ENCODE results near the gene GRIP1. TPM values are rescaled to one million over a fixed set of nuclear protein-coding genes. Genes with fewer than 3 reads are reported as not detected.

GRIP1 gene
- total RNA-seq, 1 donor from 2014 or later, result not detected

DNA sequence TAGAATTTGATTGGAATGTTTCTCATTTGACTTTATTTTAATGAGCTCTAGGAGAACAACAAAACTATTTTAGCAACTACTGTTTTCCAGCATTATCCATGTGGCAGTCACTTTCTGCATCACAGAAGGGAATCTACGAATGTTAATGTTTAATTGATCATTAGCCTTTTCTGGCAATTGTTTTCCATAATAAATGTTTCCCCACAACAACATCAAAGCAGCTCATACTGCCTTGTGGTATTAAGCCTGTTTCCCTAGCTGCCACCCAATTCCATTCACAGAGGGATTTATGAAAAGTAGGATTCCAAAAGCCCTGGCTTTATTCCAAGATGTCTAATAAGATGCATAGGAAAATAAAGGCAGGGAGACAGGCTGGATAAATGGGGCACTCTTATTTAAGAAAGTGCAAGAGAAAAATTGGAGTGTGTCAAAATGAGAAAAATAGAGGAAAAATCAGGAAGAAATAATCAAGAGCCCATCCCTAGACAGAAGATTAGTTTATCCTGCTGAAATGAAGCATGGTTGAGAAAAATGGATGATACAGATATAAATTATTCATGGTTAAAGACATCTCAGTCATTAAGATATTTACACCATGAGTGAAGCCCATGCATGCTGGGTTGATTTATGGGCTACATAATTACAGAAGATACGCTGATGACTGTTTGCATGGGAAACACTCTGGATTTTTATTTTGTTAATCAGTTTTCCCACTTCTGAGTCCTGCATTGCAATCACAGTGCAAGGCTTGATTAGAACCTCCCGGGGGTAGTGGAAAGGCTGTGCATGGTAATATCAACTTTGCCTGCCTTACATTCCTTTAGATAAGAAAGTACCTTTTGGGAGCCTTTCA lies 196.3 kb downstream of the GRIP1 start:
- no peak for DNase-seq (ENCODE audit: low spot score)
- Mint-ChIP-seq H3K27me3 (ENCODE audit: low read depth) (peaks cover under 1% of the 10 kb centered on the region), H3K4me3 (ENCODE audit: low read depth) (no peak overlapping the region), H3K27ac (no peak overlapping the region), H3K9me3 (no peaks in the 10 kb centered on the region), H3K4me1 (ENCODE audit: low read depth) (no peaks in the 10 kb centered on the region), H3K36me3 (ENCODE audit: low read depth) (no peaks in the 10 kb centered on the region)
- intact Hi-C loops (cut with micrococcal nuclease), result no loop called here

DNA sequence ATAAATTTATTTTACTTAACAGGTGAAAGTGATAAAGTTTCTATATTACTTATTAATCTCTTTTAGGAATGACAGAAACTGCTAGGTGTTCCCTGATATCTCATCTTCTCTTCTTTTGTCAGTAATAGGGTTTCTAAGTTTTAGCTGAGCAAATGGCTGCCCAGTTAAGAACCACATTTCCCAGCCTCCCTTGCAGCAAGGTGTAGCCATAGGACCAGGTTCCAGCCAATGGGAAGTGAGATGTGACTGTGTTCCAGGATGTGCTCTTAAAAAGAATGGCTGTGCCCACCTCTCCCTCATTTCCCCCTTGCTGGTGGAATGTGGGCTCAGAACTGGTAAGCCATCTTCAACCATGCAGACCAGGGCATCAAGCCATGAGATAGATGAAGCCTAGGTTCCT lies 210.9 kb downstream of the GRIP1 start:
- H3K27me3 Mint-ChIP-seq (ENCODE audit: low read depth), result no peaks in the 10 kb centered on the region
- intact Hi-C loops (cut with micrococcal nuclease), result no loop called here
- no peaks in the 10 kb centered on the region for H3K9me3 Mint-ChIP-seq
- H3K4me3 Mint-ChIP-seq (ENCODE audit: low read depth), result no peak overlapping the region
- H3K27ac Mint-ChIP-seq, result no peak overlapping the region
- H3K36me3 Mint-ChIP-seq (ENCODE audit: low read depth), result no peaks in the 10 kb centered on the region
- H3K4me1 Mint-ChIP-seq (ENCODE audit: low read depth), result no peaks in the 10 kb centered on the region
- no peak for DNase-seq (ENCODE audit: low spot score)

DNA sequence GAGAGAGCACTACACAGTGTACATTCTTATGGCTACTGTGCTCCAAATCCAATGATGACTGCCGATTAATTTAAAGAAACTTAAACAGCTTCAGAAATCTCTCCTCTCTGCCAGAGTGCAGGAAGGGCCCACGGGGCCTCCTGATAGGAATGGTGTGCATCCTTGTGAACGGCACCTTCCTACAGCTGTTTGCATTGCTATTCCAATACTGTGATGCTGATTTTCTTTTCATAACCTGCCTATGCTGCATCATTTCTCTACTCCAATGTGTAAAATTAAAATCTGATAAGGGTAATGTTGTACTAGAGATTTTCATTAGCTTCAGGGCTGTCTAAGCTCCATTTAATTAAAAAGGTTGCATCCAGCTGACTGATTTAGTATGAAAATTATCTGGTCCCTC lies 217.5 kb downstream of the GRIP1 start:
- Mint-ChIP-seq H3K4me1 (ENCODE audit: low read depth) (no peaks in the 10 kb centered on the region), H3K36me3 (ENCODE audit: low read depth) (no peaks in the 10 kb centered on the region), H3K27ac (no peak overlapping the region), H3K9me3 (no peaks in the 10 kb centered on the region), H3K27me3 (ENCODE audit: low read depth) (peaks cover 5% of the 10 kb centered on the region), H3K4me3 (ENCODE audit: low read depth) (no peak overlapping the region)
- intact Hi-C loops (cut with micrococcal nuclease), result no loop called here
- no peak for DNase-seq (ENCODE audit: low spot score)

DNA sequence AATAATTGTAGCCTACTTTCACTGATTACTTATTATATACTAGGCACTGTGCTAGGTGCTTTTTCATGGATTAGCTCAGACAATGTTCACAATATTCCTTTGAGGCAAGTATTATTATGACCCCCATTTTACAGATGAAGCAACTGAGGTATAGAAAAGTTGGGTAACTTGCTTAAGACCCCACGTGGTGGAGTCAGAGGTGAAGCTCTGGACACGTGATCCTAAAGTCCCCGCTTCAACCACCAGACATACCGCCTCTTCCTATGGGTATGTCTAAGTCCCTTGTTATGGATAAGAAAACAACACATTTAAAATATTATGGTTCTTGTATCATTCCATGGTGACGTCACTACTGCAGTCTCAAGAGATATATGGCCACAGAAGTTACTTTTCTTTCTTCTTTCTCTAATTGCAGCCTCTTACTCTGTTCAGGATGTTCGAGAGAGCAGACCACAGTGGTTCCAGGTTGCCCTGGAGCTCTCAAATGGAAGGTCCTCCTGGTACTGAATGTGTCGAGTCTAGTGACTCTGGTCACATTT lies 218.9 kb downstream of the GRIP1 start:
- DNase-seq (ENCODE audit: low spot score), result no peak
- intact Hi-C loops (cut with micrococcal nuclease), result no loop called here
- no peak overlapping the region for H3K4me3 Mint-ChIP-seq (ENCODE audit: low read depth)
- no peak overlapping the region for H3K27ac Mint-ChIP-seq
- no peaks in the 10 kb centered on the region for H3K4me1 Mint-ChIP-seq (ENCODE audit: low read depth)
- H3K36me3 Mint-ChIP-seq (ENCODE audit: low read depth), result no peaks in the 10 kb centered on the region
- peaks cover 7% of the 10 kb centered on the region for H3K27me3 Mint-ChIP-seq (ENCODE audit: low read depth)
- no peaks in the 10 kb centered on the region for H3K9me3 Mint-ChIP-seq

DNA sequence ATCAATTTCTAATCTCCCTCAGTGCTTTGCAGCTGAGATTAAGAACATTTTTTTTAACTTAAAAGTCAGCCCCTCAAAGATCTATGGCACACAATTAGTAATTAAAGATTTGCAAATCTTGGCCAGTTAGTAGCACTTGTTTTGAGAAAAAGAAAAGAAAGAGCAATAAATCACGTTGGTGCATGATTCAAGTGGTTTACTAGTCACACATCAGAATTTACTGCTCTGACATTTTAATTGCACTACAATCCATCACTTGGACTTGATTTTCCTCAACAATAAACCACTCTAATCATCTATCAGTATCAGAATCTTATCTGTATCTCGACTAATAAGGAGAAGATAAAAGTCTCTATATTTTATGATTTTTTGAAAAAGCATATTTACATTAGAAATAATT lies 222.3 kb downstream of the GRIP1 start:
- Mint-ChIP-seq H3K4me1 (ENCODE audit: low read depth) (peaks cover 4% of the 10 kb centered on the region), H3K27me3 (ENCODE audit: low read depth) (peaks cover 15% of the 10 kb centered on the region), H3K27ac (no peak overlapping the region), H3K36me3 (ENCODE audit: low read depth) (no peaks in the 10 kb centered on the region), H3K9me3 (no peaks in the 10 kb centered on the region), H3K4me3 (ENCODE audit: low read depth) (no peak overlapping the region)
- no peak for DNase-seq (ENCODE audit: low spot score)
- intact Hi-C loops (cut with micrococcal nuclease), result no loop called here

DNA sequence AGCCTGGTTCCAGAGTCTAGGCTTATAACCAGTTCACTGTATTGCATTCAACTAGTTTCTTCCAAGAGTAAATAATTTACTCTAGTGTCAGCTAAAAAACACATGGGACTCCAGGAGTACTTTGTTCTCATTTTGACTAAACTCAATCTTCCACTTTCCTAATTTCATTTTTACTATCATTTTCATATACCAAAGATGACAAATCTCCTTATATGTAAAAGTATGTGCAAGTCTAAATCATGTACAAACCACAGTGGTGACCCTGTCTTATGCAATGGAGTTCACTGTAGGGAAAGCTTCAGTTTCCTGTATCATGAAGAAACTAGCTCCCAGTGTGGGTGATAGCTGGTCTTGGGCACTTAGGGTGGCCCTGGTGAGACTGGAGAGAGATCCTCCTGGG lies 225.0 kb downstream of the GRIP1 start:
- H3K4me3 Mint-ChIP-seq (ENCODE audit: low read depth), result no peak overlapping the region
- H3K9me3 Mint-ChIP-seq, result no peaks in the 10 kb centered on the region
- peaks cover 16% of the 10 kb centered on the region for H3K27me3 Mint-ChIP-seq (ENCODE audit: low read depth)
- DNase-seq (ENCODE audit: low spot score), result no peak
- H3K36me3 Mint-ChIP-seq (ENCODE audit: low read depth), result no peaks in the 10 kb centered on the region
- no peak overlapping the region for H3K27ac Mint-ChIP-seq
- peaks cover 4% of the 10 kb centered on the region for H3K4me1 Mint-ChIP-seq (ENCODE audit: low read depth)
- intact Hi-C loops (cut with micrococcal nuclease), result no loop called here

DNA sequence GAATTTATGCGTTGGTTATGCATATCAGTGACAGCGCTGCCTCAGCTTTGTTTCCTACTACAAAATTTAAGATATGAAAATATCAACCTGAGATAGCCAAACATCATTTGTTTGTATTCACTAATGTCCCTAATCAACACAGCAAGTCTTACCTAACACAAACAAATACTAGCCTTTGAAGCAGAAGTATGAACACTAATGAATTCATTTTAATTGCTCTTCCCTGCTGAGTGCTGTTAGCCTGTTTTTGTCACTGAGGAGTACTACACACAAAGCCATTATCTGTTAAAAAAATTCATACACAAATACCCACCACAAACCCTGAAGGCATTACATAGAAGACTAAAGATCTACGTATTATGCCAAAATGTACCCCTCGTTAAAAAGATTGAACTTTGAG lies 225.8 kb downstream of the GRIP1 start:
- Mint-ChIP-seq H3K27me3 (ENCODE audit: low read depth) (peaks cover 15% of the 10 kb centered on the region), H3K4me3 (ENCODE audit: low read depth) (no peak overlapping the region), H3K4me1 (ENCODE audit: low read depth) (peaks cover 4% of the 10 kb centered on the region), H3K36me3 (ENCODE audit: low read depth) (no peaks in the 10 kb centered on the region), H3K27ac (no peak overlapping the region), H3K9me3 (no peaks in the 10 kb centered on the region)
- no peak for DNase-seq (ENCODE audit: low spot score)
- intact Hi-C loops (cut with micrococcal nuclease), result no loop called here

DNA sequence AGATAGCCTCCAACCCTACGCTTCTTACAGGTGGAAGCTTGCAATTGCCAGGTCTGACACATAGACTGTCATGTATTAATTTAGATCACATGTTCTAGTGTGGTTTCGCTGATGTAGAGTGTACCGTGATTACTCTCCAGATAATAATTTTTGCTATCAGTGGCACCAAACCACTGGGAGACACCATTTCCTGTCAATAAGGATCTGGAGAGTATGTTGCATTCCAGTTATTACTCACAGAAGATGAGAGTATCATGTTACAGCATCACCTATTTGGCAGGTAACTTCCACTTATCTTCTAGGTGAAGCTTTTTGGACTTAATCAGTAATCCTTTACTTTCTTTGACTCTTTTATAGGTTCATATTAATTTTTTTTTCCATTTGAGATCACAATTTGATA lies 229.3 kb downstream of the GRIP1 start:
- Mint-ChIP-seq H3K9me3 (no peaks in the 10 kb centered on the region), H3K27ac (no peak overlapping the region), H3K4me1 (ENCODE audit: low read depth) (peaks cover 4% of the 10 kb centered on the region), H3K4me3 (ENCODE audit: low read depth) (no peak overlapping the region), H3K36me3 (ENCODE audit: low read depth) (no peaks in the 10 kb centered on the region), H3K27me3 (ENCODE audit: low read depth) (peaks cover 8% of the 10 kb centered on the region)
- DNase-seq (ENCODE audit: low spot score), result no peak
- intact Hi-C loops (cut with micrococcal nuclease), result no loop called here

DNA sequence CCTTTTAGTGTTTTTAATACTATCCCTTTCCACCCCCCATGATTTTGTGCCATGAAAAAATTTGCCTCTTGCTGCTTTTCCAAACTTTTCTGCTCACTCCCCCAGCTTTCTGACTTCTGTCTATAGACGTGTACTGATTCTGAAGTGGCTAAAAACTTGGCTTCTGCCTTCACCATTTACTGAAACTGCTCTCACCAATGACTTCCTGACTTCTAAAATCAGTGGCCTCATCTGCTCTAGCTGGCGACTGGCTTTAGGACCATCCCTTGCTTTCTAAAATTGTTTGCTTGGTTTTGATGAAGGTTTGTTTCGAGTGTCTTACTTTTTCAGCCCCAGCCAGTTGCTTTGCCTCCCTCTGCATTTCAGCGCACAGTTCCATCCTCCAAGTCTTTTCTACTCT lies 231.2 kb downstream of the GRIP1 start:
- no peak for DNase-seq (ENCODE audit: low spot score)
- intact Hi-C loops (cut with micrococcal nuclease), result no loop called here
- Mint-ChIP-seq H3K4me3 (ENCODE audit: low read depth) (no peak overlapping the region), H3K27ac (no peak overlapping the region), H3K4me1 (ENCODE audit: low read depth) (no peaks in the 10 kb centered on the region), H3K36me3 (ENCODE audit: low read depth) (no peaks in the 10 kb centered on the region), H3K9me3 (no peaks in the 10 kb centered on the region), H3K27me3 (ENCODE audit: low read depth) (peaks cover 6% of the 10 kb centered on the region)

DNA sequence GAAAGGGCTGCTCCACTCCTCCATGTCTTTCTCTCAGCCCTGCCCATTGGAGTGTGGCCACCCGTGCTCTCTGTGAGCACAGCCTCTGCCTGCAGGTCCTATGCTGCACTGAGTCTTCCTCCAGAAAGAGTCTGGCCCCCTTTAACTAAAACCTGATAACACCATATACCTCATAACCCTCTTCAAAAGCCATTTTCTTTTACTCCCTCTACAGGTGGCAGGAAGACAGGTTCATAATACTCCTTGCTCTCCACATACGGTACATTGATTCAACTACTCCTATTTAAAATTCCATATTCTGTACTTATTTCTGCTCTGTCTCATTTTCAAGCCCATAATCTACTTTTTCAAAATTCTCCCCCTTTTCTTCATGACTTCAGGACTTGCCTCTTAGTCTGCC lies 232.6 kb downstream of the GRIP1 start:
- H3K4me3 Mint-ChIP-seq (ENCODE audit: low read depth), result no peak overlapping the region
- intact Hi-C loops (cut with micrococcal nuclease), result no loop called here
- H3K27me3 Mint-ChIP-seq (ENCODE audit: low read depth), result peaks cover 2% of the 10 kb centered on the region
- no peak for DNase-seq (ENCODE audit: low spot score)
- H3K27ac Mint-ChIP-seq, result no peak overlapping the region
- no peaks in the 10 kb centered on the region for H3K36me3 Mint-ChIP-seq (ENCODE audit: low read depth)
- H3K9me3 Mint-ChIP-seq, result no peaks in the 10 kb centered on the region
- no peaks in the 10 kb centered on the region for H3K4me1 Mint-ChIP-seq (ENCODE audit: low read depth)

DNA sequence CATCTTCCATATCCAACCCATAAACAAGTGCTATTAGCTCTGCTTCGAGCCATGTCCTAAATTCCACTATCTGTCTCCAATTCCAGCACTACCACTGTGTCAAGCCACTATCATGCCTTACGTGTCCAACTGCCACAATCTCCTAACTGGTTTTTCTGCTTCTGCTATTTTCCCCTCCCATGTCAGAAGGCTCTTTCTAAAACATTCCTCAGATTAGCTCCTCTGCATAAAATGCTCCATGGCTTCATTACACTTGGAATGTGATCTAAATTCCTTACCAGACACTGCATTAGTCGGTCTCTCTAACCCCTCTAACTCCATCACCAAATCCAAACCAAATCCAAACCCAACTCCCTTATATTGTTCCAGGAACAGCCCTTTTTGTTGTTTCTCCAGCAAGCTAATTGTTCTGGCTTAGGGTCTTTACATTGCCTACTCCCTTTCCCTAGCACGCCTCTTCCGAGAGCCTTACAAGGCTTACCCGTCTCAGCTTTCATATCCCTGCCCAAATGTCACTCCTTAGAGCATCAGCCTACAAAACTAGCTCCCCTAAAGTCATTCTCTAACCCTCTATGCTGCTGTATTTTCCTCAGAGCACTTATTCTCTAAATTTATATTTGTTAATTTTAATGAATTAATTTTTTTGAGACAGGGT lies 236.8 kb downstream of the GRIP1 start:
- no peaks in the 10 kb centered on the region for H3K9me3 Mint-ChIP-seq
- H3K27me3 Mint-ChIP-seq (ENCODE audit: low read depth), result peaks cover 2% of the 10 kb centered on the region
- DNase-seq (ENCODE audit: low spot score), result no peak
- no peak overlapping the region for H3K4me3 Mint-ChIP-seq (ENCODE audit: low read depth)
- intact Hi-C loops (cut with micrococcal nuclease), result no loop called here
- no peak overlapping the region for H3K27ac Mint-ChIP-seq
- no peaks in the 10 kb centered on the region for H3K4me1 Mint-ChIP-seq (ENCODE audit: low read depth)
- no peaks in the 10 kb centered on the region for H3K36me3 Mint-ChIP-seq (ENCODE audit: low read depth)

DNA sequence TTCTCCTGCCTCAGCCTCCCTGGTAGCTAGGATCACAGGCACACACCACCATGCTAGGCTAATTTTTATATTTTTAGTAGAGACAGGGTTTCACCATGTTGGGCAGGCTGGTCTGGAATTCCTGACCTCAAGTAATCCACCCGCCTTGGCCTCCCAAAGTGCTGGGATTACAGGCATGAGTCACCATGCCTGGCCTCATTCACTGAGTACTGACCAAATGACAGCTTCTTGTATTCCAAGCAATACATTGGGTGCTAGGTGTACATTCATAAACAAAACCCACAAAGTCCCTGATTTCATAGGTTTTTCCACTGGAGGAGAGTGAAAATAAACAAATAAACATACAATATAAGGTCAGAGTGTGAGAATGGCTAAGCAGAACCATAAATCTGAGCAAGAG lies 240.3 kb downstream of the GRIP1 start:
- H3K9me3 Mint-ChIP-seq, result no peaks in the 10 kb centered on the region
- intact Hi-C loops (cut with micrococcal nuclease), result no loop called here
- H3K4me3 Mint-ChIP-seq (ENCODE audit: low read depth), result no peak overlapping the region
- H3K27me3 Mint-ChIP-seq (ENCODE audit: low read depth), result peaks cover 2% of the 10 kb centered on the region
- DNase-seq (ENCODE audit: low spot score), result no peak
- no peaks in the 10 kb centered on the region for H3K36me3 Mint-ChIP-seq (ENCODE audit: low read depth)
- H3K4me1 Mint-ChIP-seq (ENCODE audit: low read depth), result no peaks in the 10 kb centered on the region
- no peak overlapping the region for H3K27ac Mint-ChIP-seq

DNA sequence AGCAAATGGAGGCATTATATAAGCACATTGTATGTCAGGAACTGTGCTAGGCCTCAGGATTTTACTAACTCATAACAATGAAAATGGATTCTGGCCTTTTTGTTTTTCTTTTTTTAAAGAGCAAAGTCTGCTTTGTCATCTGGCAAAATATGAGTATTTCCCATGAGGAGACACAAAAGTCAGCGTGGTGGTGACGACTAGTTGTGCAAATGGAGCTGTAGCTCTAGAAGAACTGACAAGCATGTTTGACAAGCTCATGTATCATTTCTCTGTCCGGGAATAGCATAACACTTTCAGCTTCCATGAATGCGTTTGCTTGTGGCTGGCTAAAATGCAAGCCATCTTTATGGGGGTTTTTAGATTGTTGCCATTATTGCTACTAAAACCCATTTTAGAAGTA lies 248.8 kb downstream of the GRIP1 start:
- intact Hi-C loops (cut with micrococcal nuclease), result no loop called here
- no peaks in the 10 kb centered on the region for H3K36me3 Mint-ChIP-seq (ENCODE audit: low read depth)
- DNase-seq (ENCODE audit: low spot score), result no peak
- no peak overlapping the region for H3K4me3 Mint-ChIP-seq (ENCODE audit: low read depth)
- no peaks in the 10 kb centered on the region for H3K9me3 Mint-ChIP-seq
- H3K4me1 Mint-ChIP-seq (ENCODE audit: low read depth), result no peaks in the 10 kb centered on the region
- H3K27me3 Mint-ChIP-seq (ENCODE audit: low read depth), result peaks cover 6% of the 10 kb centered on the region
- H3K27ac Mint-ChIP-seq, result no peak overlapping the region
